HEK293T (cell line): ENCODE measurements around the gene FGFR4.

Source experiments
- CTCF ChIA-PET: fragments of 350-600 bp; formaldehyde crosslinking; extraction: SDS; loops from one replicate; lab custom pipeline; 2021; ENCODE audit warnings: antibody characterized with exemption, inconsistent platforms; lab: Yijun Ruan, JAX
- POLR2A ChIA-PET: fragments of 350-600 bp; formaldehyde crosslinking; extraction: SDS; loops from one replicate; lab custom pipeline; 2020; ENCODE audit warnings: antibody characterized with exemption, inconsistent platforms; lab: Yijun Ruan, JAX
- DNase-seq: peaks from one replicate; pipeline ENCODE4 v3.0.0; 2012; ENCODE audit warnings: mixed read lengths; ENCODE audit errors: extremely low spot score
- ARNT ChIP-seq: fragments of 450-650 bp; IDR thresholded peaks from 2 replicates; pipeline ENCODE4 v1.6.1; 2017; ENCODE audit warnings: mild to moderate bottlenecking
- BHLHE40 ChIP-seq: fragments of 450-650 bp; IDR thresholded peaks from 2 replicates; pipeline ENCODE4 v1.6.1; 2016; ENCODE audit warnings: mild to moderate bottlenecking, moderate library complexity, borderline replicate concordance
- CTBP1 ChIP-seq: fragments of 450-650 bp; IDR thresholded peaks from 2 replicates; pipeline ENCODE4 v1.6.1; 2016; ENCODE audit warnings: borderline replicate concordance
- ELF4 ChIP-seq: fragments of 450-650 bp; IDR thresholded peaks from 2 replicates; pipeline ENCODE4 v1.6.1; 2017; ENCODE audit warnings: antibody characterized with exemption
- FOXA1 ChIP-seq: fragments of 450-650 bp; IDR thresholded peaks from 2 replicates; pipeline ENCODE4 v1.6.1; 2016; ENCODE audit warnings: mild to moderate bottlenecking
- FOXK2 ChIP-seq: fragments of 450-650 bp; IDR thresholded peaks from 2 replicates; pipeline ENCODE4 v1.6.1; 2016; ENCODE audit warnings: mild to moderate bottlenecking
- FOXM1 ChIP-seq: fragments of 450-650 bp; IDR thresholded peaks from 2 replicates; pipeline ENCODE4 v1.6.1; 2017; ENCODE audit warnings: mild to moderate bottlenecking, borderline replicate concordance
- HDGF ChIP-seq: fragments of 450-650 bp; IDR thresholded peaks from 2 replicates; pipeline ENCODE4 v1.6.1; 2017; ENCODE audit warnings: antibody characterized with exemption, borderline replicate concordance
- L3MBTL2 ChIP-seq: fragments of 450-650 bp; conservative IDR thresholded peaks from 2 replicates; pipeline ENCODE4 v1.6.1; 2016; ENCODE audit warnings: mild to moderate bottlenecking
- LEF1 ChIP-seq: fragments of 450-650 bp; IDR thresholded peaks from 2 replicates; pipeline ENCODE4 v1.6.1; 2017; ENCODE audit warnings: mild to moderate bottlenecking, borderline replicate concordance
- NFRKB ChIP-seq: fragments of 450-650 bp; IDR thresholded peaks from 2 replicates; pipeline ENCODE4 v1.6.1; 2016; ENCODE audit warnings: mild to moderate bottlenecking, moderate library complexity
- PKNOX1 ChIP-seq: fragments of 450-650 bp; IDR thresholded peaks from 2 replicates; pipeline ENCODE4 v1.6.1; 2016
- SP1 ChIP-seq: fragments of 450-650 bp; IDR thresholded peaks from 2 replicates; pipeline ENCODE4 v1.6.1; 2017
- SUZ12 ChIP-seq: fragments of 450-650 bp; IDR thresholded peaks from 2 replicates; pipeline ENCODE4 v1.6.1; 2016; ENCODE audit warnings: mild to moderate bottlenecking
- TARDBP ChIP-seq: fragments of 450-650 bp; IDR thresholded peaks from 2 replicates; pipeline ENCODE4 v1.6.1; 2016
- ZNF384 ChIP-seq: fragments of 450-650 bp; IDR thresholded peaks from 2 replicates; pipeline ENCODE4 v1.6.1; 2016

Gene FGFR4

GRCh38 chr5:177103523-177104253, 17.0 kb downstream of the FGFR4 start:
- POLR2A ChIA-PET: no interaction called here
- CTCF ChIA-PET: no interaction called here
- TF ChIP-seq FOXA1: no peak
- TF ChIP-seq FOXM1: no peak
- no peak for TF ChIP-seq PKNOX1
- no peak for TF ChIP-seq L3MBTL2
- no peak for TF ChIP-seq HDGF
- DNase-seq: no peak

- no peak for TF ChIP-seq FOXA1
- no peak for TF ChIP-seq ELF4
- no peak for TF ChIP-seq L3MBTL2
- no peak for TF ChIP-seq NFRKB
- no peak for TF ChIP-seq ARNT
- no peak for TF ChIP-seq PKNOX1
- TF ChIP-seq LEF1: no peak
- no peak for TF ChIP-seq FOXK2
- no peak for TF ChIP-seq SUZ12
- TF ChIP-seq HDGF: no peak
- TF ChIP-seq FOXM1: no peak
- TF ChIP-seq ZNF384: no peak
- no peak for TF ChIP-seq BHLHE40
- TF ChIP-seq TARDBP: no peak
- no peak for TF ChIP-seq SP1
- ChIA-PET CTCF (interaction anchor here (1.5 kb wide), 1 partner anchor 34 kb away, joined by 3 read pairs; no protein-coding TSS in a partner anchor), POLR2A (no interaction called here)
- DNase-seq: no peak
These were observed 19.2 kb downstream of the FGFR4 start for GRCh38 chr5:177105691-177106476.

- CTCF ChIA-PET: interaction anchor here (0.6 to 1.0 kb wide), 2 partner anchors 15 to 447 kb away, joined by 3 to 6 read pairs; no protein-coding TSS in a partner anchor
- POLR2A ChIA-PET: no interaction called here
- no peak for DNase-seq
- no peak for TF ChIP-seq SUZ12
- TF ChIP-seq LEF1: no peak
- no peak for TF ChIP-seq SP1
- no peak for TF ChIP-seq CTBP1
- no peak for TF ChIP-seq TARDBP
- TF ChIP-seq PKNOX1: no peak
- TF ChIP-seq BHLHE40: no peak
- no peak for TF ChIP-seq L3MBTL2
- no peak for TF ChIP-seq FOXM1
- no peak for TF ChIP-seq NFRKB
- no peak for TF ChIP-seq ZNF384
- no peak for TF ChIP-seq ELF4
- no peak for TF ChIP-seq ARNT
- no peak for TF ChIP-seq FOXA1
- TF ChIP-seq HDGF: no peak
- TF ChIP-seq FOXK2: no peak
These were observed 20.4 kb downstream of the FGFR4 start for GRCh38 chr5:177107159-177107558.

GRCh38 chr5:177109810-177110209, 23.1 kb downstream of the FGFR4 start:
- POLR2A ChIA-PET: no interaction called here
- no peak for DNase-seq
- CTCF ChIA-PET: interaction anchor here (1.2 to 6.5 kb wide), 4 partner anchors 38 to 449 kb away, joined by 4 to 71 read pairs (median 10); no protein-coding TSS in a partner anchor
- no peak for TF ChIP-seq HDGF
- TF ChIP-seq ZNF384: no peak
- TF ChIP-seq LEF1: no peak
- no peak for TF ChIP-seq L3MBTL2
- TF ChIP-seq SP1: no peak
- no peak for TF ChIP-seq PKNOX1
- no peak for TF ChIP-seq ELF4
- no peak for TF ChIP-seq TARDBP
- no peak for TF ChIP-seq FOXK2
- TF ChIP-seq FOXA1: no peak
- TF ChIP-seq FOXM1: no peak
- TF ChIP-seq CTBP1: no peak
- TF ChIP-seq SUZ12: no peak
- TF ChIP-seq ARNT: no peak
- no peak for TF ChIP-seq NFRKB
- TF ChIP-seq BHLHE40: no peak

GRCh38 chr5:177111720-177112394, 25.1 kb downstream of the FGFR4 start:
- ChIA-PET POLR2A (interaction anchor here (0.7 to 1.0 kb wide), 3 partner anchors 11 to 201 kb away, joined by 3 to 6 read pairs (median 3); no protein-coding TSS in a partner anchor), CTCF (interaction anchor here (0.5 to 6.5 kb wide), 21 partner anchors 9 to 817 kb away, joined by 3 to 71 read pairs (median 4); partner anchors contain the start of gene FGFR4)
- TF ChIP-seq PKNOX1 (no peak), ARNT (no peak), SUZ12 (no peak), ELF4 (no peak), FOXM1 (no peak), CTBP1 (no peak), NFRKB (no peak), FOXA1 (no peak), FOXK2 (no peak), TARDBP (no peak), BHLHE40 (no peak)
- peak; percentile 89 for DNase-seq
